ENCODE measurements around the gene BCL11A. TPM values are rescaled to one million over a fixed set of nuclear protein-coding genes. Genes with fewer than 3 reads are reported as not detected.

BCL11A gene
- total RNA-seq, 1 donor from 2014 or later: 331 TPM

DNA sequence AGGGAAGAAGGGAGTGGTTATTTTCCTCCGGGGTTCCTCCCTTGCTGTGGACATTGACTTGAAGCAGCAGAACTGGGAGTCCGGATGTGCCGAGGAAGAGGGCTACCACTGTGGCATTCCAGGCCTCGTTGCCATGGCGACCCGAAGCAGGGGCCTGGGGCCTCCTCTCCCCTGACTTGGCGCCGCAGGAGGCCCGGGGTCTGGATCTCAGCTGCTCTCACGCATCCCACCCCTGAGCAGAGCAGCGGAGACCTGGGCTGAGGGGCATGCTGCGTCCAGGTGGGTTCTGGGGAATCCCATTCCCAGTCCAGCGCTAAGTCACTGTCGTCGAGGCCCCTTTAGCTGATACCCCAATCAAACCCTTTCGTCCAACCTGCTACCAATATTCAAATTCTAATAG is 100.2 kb downstream of the BCL11A start:
- peaks cover 57% of the 10 kb centered on the region for H3K4me1 Mint-ChIP-seq
- H3K27me3 Mint-ChIP-seq: no peaks in the 10 kb centered on the region

GRCh38 chr2:60450488-60450887 is 103.0 kb downstream of the BCL11A start:
- TF ChIP-seq, protein P1, sequence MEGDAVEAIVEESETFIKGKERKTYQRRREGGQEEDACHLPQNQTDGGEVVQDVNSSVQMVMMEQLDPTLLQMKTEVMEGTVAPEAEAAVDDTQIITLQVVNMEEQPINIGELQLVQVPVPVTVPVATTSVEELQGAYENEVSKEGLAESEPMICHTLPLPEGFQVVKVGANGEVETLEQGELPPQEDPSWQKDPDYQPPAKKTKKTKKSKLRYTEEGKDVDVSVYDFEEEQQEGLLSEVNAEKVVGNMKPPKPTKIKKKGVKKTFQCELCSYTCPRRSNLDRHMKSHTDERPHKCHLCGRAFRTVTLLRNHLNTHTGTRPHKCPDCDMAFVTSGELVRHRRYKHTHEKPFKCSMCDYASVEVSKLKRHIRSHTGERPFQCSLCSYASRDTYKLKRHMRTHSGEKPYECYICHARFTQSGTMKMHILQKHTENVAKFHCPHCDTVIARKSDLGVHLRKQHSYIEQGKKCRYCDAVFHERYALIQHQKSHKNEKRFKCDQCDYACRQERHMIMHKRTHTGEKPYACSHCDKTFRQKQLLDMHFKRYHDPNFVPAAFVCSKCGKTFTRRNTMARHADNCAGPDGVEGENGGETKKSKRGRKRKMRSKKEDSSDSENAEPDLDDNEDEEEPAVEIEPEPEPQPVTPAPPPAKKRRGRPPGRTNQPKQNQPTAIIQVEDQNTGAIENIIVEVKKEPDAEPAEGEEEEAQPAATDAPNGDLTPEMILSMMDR (IDR thresholded peaks at IDR 0.05): no peak
- CTCF ChIA-PET: no interaction called here
- Mint-ChIP-seq H3K4me1 (peaks cover 71% of the 10 kb centered on the region), H3K9me3 (no peaks in the 10 kb centered on the region), H3K27ac (peak overlapping the region; percentile 85), H3K27me3 (no peaks in the 10 kb centered on the region), H3K36me3 (ENCODE audit: low read depth) (peaks cover 42% of the 10 kb centered on the region), H3K4me3 (no peak overlapping the region)
- intact Hi-C loops (cut with micrococcal nuclease): loop anchor here (1.0 to 2.0 kb wide), 2 partner anchors 9 to 14 kb away; no protein-coding TSS in a partner anchor
- DNase-seq (no peak), ATAC-seq (ENCODE audit: low read depth) (no peak)
- POLR2A ChIA-PET: interaction anchor here (0.9 to 1.8 kb wide), 4 partner anchors 32 to 105 kb away, joined by 3 to 13 read pairs (median 6); partner anchors contain the start of gene BCL11A

More for the DNA sequence above, 100.2 kb downstream of the BCL11A start:
- Mint-ChIP-seq H3K9me3 (no peaks in the 10 kb centered on the region), H3K27ac (peak overlapping the region; percentile 59), H3K36me3 (ENCODE audit: low read depth) (peaks cover 60% of the 10 kb centered on the region), H3K4me3 (no peak overlapping the region)
- ATAC-seq (ENCODE audit: low read depth): no peak
- TF ChIP-seq, protein P1 (IDR thresholded peaks at IDR 0.05): no peak
- POLR2A ChIA-PET: interaction anchor here (0.9 to 1.1 kb wide), 2 partner anchors 29 to 99 kb away, joined by 3 read pairs; no protein-coding TSS in a partner anchor
- CTCF ChIA-PET: no interaction called here
- no peak for DNase-seq
- intact Hi-C loops (cut with micrococcal nuclease): no loop called here

DNA sequence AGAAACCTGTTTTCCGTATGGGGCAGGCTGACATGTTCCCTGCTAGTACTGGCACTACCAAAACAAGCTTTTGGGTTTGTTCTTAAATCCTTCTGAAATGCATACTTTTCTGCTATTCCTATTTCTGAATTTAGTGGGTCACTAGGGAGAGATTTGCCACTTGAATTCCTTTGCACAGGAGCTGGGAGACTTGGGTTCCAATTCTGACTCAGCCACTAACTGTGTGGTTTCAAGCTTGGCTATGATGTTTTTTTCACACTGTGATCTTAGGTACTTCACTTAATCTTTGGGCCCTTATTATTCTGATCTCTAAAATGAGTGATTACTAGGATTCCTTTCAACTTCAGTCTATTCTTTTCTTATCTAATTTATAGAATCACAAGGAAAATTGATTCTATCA is 105.5 kb downstream of the BCL11A start:
- peaks cover 88% of the 10 kb centered on the region for H3K4me1 Mint-ChIP-seq

GRCh38 chr2:60446413-60447267 is 106.8 kb downstream of the BCL11A start:
- Mint-ChIP-seq H3K9me3 (peaks cover 2% of the 10 kb centered on the region), H3K36me3 (ENCODE audit: low read depth) (peaks cover 14% of the 10 kb centered on the region), H3K27ac (peak overlapping the region; percentile 98), H3K4me3 (peak overlapping the region; percentile 78), H3K4me1 (peaks cover 90% of the 10 kb centered on the region), H3K27me3 (no peaks in the 10 kb centered on the region)
- CTCF ChIA-PET: interaction anchor here (0.9 to 1.1 kb wide), 7 partner anchors 18 to 103 kb away, joined by 3 to 5 read pairs (median 3); no protein-coding TSS in a partner anchor
- ATAC-seq (ENCODE audit: low read depth) (peak; percentile 78), DNase-seq (no peak)
- POLR2A ChIA-PET: interaction anchor here (0.6 to 4.8 kb wide), 38 partner anchors 7 to 1053 kb away, joined by 3 to 128 read pairs (median 6); partner anchors contain the start of gene BCL11A
- TF ChIP-seq, protein P1 (IDR thresholded peaks at IDR 0.05): no peak
- intact Hi-C loops (cut with micrococcal nuclease): loop anchor here (1.0 to 5.0 kb wide), 5 partner anchors 7 to 104 kb away; no protein-coding TSS in a partner anchor

More for the DNA sequence above, 105.5 kb downstream of the BCL11A start:
- ChIA-PET POLR2A (interaction anchor here (0.7 to 4.8 kb wide), 18 partner anchors 8 to 110 kb away, joined by 3 to 128 read pairs (median 12); partner anchors contain the start of gene BCL11A), CTCF (interaction anchor here (0.5 to 1.3 kb wide), 3 partner anchors 19 to 102 kb away, joined by 3 to 4 read pairs (median 3); no protein-coding TSS in a partner anchor)
- Mint-ChIP-seq H3K27me3 (no peaks in the 10 kb centered on the region), H3K4me3 (peak overlapping the region; percentile 32), H3K9me3 (peaks cover 2% of the 10 kb centered on the region), H3K27ac (peak overlapping the region; percentile 98), H3K36me3 (ENCODE audit: low read depth) (peaks cover 25% of the 10 kb centered on the region)
- DNase-seq (no peak), ATAC-seq (ENCODE audit: low read depth) (no peak)
- TF ChIP-seq, protein P1 (IDR thresholded peaks at IDR 0.05): no peak
- intact Hi-C loops (cut with micrococcal nuclease): loop anchor here (1.0 to 5.0 kb wide), 3 partner anchors 9 to 84 kb away; no protein-coding TSS in a partner anchor

All from activated B cell treated with CpG ODN at 0.5 μM for 24 hours (primary cell).